GM21526 (cell line): ENCODE results near the gene BAAT.

Experiments
- ATAC-seq: cut with Tn5 transposase; IDR thresholded peaks from one replicate; pipeline ENCODE4 v1.9.1; 2021; ENCODE audit warnings: moderate library complexity; ENCODE audit not compliant: unreplicated experiment, low FRiP score

Gene BAAT

GRCh38 chr9:101398930-101399642 lies 14.3 kb upstream of the BAAT start:
- no peak for ATAC-seq

- ATAC-seq: peak; percentile 99
Observed at GRCh38 chr9:101398068-101398929, 13.5 kb upstream of the BAAT start, which contains the start of the genes MRPL50 and ZNF189. TSS of gene MRPL50 (minus strand) at chr9:101398618. CDS start at chr9:101398592, 26 bp downstream. TSS of gene ZNF189 (plus strand) at chr9:101398851. CDS start at chr9:101399157, 306 bp downstream.

GRCh38 chr9:101397746-101398067 lies 12.9 kb upstream of the BAAT start:
- ATAC-seq: no peak

- no peak for ATAC-seq
Observed at GRCh38 chr9:101394687-101395086, 9.9 kb upstream of the BAAT start.

GRCh38 chr9:101393135-101393534 lies 8.3 kb upstream of the BAAT start:
- ATAC-seq: no peak

- ATAC-seq: no peak
Observed at GRCh38 chr9:101388507-101388993, 3.7 kb upstream of the BAAT start.

GRCh38 chr9:101387871-101388506 lies 3.2 kb upstream of the BAAT start:
- no peak for ATAC-seq

GRCh38 chr9:101383361-101383760 lies 1.4 kb downstream of the BAAT start:
- ATAC-seq: no peak

- no peak for ATAC-seq
Observed at GRCh38 chr9:101381833-101382342, 2.9 kb downstream of the BAAT start.

- ATAC-seq: no peak
Observed at GRCh38 chr9:101381118-101381517, 3.7 kb downstream of the BAAT start.

GRCh38 chr9:101380295-101380694 lies 4.5 kb downstream of the BAAT start:
- ATAC-seq: no peak

- no peak for ATAC-seq
Observed at GRCh38 chr9:101376111-101376848, 8.5 kb downstream of the BAAT start.

- ATAC-seq: no peak
Observed at GRCh38 chr9:101375546-101375945, 9.3 kb downstream of the BAAT start.

GRCh38 chr9:101372327-101373118 lies 12.3 kb downstream of the BAAT start:
- ATAC-seq: no peak

- no peak for ATAC-seq
Observed at GRCh38 chr9:101371813-101372212, 13.0 kb downstream of the BAAT start.

- ATAC-seq: no peak
Observed at GRCh38 chr9:101369884-101370531, 14.8 kb downstream of the BAAT start.

GRCh38 chr9:101369286-101369685 lies 15.5 kb downstream of the BAAT start:
- ATAC-seq: no peak

- ATAC-seq: no peak
Observed at GRCh38 chr9:101367323-101367722, 17.5 kb downstream of the BAAT start.
